NOMO-1 treated with DMSO at 0.1 percent for 48 hours (cell line): ENCODE data around the gene DLST.
"Not testable (repeated sequence)": the region's sequence is repeated elsewhere in the genome, so short reads cannot be mapped to it uniquely, and the experiment has no call there.

Experiments used
- DNase-seq: peaks from one replicate; lab custom pipeline; 2025; ENCODE audit not compliant: unreplicated experiment; lab: John Stamatoyannopoulos, UW

The DLST gene

DNA sequence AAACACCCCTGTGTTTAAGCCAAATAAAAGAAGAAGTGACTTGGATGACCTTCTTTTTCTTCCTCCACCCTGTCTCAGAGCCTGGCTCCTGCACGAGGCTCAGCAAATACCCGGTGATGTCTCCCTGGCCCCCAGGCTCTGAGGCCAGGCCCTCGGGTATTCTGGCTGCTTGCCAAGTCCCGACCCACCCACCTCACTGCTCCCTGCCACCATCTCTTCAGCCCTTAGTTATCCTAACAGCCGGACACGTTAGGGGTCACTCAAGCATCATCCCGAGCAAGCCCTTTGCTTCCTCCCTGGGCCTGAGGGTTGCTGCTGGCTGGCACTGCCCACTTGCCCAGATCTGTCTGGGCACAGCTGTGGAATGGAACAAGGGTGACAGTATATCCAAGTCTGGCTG lies 34.1 kb downstream of the DLST start:
- DNase-seq: no peak

DNA sequence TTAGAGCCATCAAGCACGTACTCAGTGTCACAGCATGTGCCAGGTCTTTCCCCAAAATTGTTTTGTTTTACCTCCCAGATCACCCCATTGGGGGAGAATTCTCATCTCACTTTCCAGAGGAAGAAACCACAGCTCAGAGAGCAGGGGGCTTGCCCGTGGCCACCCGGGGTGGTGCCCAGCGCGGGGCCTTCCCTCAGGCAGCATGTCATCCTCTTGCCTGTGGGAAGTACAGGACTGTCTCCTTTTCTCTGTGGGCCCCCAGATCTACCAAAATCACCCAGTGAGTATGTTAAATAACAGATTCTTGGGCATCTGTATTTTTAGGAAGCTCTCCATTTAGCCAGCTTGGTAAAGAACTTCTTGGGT lies 35.4 kb downstream of the DLST start:
- no peak for DNase-seq

DNA sequence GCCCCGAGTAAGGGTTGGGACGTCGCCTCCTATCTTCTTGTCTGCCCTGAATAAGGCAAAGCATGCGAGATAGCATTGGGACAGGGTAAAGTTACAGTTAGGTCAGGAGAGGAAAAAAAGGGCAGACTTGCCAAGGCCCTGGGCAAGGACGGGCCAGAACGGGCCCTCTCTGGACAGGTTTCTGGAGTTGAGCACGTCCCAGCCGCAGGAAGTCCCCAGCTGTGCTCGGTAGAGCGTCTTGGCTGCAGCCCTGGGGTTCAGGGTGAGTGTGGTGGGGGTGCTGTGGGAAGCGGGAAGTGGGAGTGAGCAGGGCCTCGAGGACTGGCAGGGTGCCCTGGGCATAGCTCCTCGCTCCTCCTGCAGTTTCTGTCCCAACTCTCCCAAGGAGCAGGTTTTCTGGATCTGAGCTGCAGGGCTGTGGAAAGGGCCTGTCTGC lies 35.9 kb downstream of the DLST start:
- DNase-seq: no peak

DNA sequence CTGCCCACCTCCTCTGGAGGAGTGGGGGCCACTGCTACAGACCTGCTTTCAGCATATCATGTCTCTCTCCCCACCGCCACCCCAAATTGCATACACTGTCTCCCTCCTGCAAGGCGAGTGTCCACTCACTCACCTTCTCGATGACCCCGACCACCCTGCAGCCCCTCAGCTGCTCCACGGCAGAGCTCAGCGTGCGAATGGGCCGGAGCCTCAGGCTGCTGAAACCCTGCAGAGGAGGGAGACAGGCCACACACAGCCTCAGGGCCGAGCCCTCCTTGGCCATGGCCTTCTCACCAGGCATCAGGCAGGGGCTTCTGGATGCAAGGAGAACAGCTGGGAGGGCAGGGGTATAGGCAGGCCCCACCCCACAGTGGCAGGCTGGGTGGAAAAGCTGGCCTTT lies 36.7 kb downstream of the DLST start:
- DNase-seq: no peak

DNA sequence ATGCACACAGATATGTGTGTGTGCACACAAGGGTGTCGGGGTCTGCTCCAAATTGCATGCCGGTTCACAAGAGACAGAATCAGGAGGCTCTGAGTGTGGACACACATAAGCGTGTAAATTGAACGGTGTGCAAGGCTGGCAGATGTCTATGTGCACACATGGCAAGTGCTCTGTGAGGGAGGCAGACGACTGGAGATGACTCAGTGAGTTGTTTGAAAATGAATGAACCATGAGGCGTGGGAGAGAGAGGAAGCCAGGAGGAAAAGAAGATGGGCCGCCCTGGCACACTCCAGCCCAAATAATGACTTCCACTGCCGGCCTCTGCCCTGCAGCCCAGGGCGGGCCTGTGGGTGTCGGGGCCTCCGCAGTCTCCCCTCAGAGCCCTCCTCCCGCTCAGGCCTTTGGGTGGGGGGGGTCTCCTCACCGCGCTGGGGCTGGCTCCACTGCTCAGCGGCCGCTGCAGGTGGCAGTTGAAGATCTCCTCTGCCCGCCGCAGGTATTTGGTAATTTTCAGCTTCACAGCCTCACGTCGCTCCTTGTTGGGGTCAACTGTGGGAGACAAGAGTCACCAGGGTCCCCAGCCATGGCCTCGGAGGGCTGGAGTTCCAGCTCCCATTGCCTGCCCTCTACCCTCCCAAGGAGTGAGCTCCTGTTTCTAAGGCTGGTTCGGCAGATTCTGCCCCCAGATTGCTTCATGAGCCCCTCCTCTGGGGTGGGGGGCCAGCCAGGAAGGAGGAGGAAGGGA lies 37.9 kb downstream of the DLST start:
- no peak for DNase-seq

DNA sequence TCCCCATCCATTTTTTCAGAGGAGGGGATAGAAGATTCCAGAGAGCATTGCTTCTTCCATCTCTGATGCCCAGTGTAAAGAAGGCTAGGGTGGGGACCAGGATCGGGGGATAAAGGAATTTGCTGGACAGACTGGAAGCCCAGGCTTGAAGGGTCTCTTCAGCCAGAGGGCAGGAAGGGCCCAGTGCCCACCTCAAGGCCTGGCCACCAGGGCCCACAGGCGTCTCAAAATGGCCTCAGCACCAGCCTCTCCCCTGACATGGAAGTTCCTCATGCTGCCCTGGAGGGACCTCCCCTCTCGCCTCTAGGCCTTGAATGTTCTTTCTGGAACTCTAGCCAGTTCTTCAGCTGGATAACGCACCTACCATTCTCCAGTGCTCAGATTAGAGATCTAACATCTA lies 38.6 kb downstream of the DLST start:
- no peak for DNase-seq

DNA sequence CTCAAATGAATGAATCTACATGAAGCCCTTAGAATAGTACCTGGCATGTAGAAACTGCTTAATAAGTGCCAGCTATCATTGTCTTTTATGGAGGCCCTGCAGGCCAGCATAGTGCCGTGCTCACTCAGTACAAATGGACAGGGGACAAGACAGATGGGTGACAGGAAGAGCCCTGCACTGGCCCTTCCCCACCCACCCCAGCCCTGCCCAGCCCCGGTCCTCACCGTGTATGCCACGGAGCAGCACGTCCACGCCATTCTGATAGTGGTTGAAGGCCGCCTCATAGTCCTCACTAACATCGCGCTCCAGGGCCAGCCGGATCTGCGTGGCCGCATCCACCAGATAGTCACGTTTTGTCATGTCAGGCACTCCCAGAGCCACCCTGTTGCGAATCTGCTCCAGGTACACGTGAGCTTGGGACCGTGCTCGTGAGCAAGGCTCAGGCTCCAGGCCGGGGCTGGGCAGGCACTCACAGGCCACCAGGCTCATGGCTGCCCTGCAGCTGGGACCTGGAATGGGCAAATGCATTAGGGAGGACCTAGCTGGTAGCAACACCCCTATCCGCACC lies 39.4 kb downstream of the DLST start:
- DNase-seq: no peak

DNA sequence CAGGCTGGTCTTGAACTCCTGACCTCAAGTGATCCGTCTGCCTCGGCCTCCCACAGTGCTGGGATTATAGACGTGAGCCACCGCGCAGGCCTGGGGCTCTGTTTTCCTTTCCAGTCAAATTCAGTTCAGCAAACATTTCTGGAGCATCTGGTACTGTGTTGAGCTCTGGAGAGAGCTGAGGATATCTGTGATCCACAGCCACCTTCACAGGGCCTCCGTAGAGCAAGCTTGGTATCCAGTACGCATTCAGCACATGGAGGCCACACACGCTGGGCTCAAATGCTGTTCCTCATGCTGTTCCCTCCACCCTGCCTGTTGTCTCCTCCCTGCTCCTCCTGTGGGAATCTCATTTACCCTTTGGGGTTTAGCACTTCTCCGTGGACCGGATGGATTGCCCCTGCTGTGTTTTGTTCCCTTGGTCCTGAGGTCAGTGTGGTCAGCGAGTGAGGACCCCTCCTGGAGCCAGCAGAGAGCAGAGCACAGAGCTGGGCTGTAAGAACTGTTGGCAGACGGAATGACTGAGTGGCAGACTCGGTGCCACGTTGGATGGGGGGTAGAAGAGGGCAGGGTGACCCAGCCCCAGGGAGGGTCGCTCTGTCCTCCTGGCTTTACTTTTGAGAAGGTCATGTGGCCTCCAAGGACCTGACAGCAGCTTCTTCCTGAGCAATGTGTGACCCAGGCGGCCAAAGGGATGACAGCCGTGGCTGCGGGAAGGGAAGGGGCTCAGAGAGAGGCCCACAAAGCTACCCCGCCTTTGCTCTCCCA lies 40.5 kb downstream of the DLST start:
- no peak for DNase-seq

DNA sequence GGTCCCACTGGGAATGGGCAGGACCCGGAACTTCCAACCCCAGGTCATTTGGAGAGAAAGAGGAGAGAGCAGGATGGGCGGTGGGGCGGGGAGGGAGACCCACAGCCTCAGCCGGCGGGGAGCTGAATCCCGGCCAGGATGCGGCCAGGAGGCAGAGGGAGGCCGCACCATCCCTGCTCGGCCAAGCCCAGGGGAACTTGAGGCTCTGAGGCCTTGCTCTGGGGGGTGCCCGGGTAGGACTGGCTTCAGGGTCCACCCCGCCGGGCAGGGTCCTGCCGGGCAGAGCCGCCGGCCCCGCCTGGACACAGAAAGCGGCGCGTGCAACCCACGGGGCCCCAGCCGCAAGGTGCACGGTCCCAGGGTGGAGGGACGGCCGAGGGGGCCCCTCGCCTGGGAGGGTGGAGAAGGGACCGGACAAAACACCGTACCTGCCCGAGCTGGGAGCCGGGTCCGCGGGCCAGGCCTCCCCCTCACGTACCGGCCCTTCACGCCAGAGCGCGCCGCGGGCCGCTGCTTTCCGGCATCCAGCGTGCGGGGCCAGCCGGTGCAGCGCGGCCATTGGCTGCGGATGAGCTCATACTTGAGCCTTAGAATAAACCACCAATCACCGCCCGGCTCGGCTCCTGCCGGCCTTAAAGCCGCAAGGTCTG lies 41.2 kb downstream of the DLST start, which contains the start of gene RPS6KL1:
RPS6KL1 (minus strand) TSS at position 509 of the 650 bp plus-strand sequence. CDS start 1,719 bp downstream, outside the sequence.
- DNase-seq: peak; percentile 74

DNA sequence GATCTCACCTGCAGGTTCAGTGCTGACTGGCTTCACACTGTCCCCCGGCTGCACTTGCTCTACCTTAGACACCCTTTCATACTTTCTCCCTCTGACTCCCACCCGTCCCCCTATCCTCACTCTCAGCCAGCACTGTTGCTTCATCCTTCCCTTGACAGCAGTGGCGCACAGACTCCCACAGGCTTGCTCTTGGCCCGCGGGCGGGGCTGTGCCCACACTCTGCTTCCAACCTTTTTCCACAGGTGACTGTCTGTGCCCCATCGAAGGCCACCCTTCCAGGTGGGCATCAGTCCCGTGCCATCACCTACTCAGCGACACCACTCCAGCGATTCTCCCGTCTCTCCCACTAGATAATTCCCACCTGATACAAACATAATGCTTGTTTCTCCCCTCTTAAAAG lies 42.3 kb downstream of the DLST start:
- no peak for DNase-seq

DNA sequence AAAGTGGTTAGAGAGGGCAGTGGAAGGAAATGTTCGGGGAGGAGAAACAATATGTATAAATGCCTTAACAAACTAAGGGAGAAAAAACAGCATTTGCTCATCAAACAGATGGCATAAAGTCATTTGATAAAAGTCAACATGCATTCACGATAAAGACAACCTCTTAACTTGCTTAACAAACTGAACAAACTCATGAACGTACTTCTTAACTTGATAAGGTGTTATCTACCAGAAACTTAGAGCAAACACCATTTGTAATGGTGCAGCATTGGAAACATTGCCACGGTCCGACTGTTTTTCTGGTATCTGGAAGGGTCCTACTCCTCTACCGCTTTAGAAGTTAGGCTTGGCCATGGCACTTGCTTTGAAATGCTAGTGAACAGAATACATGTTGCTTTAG lies 45.5 kb downstream of the DLST start:
- DNase-seq: no peak

DNA sequence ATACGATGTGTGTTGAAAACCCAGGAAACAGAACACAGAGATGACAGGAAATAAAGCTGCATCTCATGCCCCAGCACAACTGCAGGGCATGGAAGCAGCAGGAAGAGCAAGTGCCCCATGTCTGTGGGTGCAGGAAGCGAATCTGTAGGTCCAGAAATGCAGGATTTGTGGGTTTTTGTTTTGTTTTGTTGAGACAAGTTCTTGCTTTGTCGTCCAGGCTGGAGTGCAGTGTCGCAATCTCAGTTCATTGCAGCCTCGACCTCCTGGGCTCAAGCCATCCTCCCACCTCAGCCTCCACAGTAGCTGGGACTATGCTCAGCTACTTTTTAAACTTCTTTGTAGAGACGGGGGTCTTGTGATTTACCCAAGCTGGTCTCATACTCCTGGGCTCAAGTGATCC lies 47.5 kb downstream of the DLST start:
- DNase-seq: no peak

DNA sequence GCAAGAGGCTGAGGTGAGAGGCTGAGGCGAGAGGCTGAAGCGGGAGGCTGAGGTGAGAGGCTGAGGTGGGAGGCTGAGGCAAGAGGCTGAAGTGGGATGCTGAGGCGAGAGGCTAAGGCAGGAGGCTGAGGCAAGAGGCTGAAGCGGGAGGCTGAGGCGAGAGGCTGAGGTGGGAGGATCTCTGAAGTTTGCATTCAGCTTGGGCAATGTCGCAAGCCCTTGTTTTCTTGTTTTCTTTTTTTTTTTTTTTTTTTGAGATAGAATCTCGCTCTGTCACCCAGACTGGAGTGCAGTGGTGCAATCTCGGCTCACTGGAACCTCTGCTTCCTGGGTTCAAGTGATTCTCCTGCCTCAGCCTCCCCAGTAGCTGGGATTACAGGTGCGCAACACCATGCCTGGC lies 50.0 kb downstream of the DLST start:
- DNase-seq: not testable (repeated sequence)

DNA sequence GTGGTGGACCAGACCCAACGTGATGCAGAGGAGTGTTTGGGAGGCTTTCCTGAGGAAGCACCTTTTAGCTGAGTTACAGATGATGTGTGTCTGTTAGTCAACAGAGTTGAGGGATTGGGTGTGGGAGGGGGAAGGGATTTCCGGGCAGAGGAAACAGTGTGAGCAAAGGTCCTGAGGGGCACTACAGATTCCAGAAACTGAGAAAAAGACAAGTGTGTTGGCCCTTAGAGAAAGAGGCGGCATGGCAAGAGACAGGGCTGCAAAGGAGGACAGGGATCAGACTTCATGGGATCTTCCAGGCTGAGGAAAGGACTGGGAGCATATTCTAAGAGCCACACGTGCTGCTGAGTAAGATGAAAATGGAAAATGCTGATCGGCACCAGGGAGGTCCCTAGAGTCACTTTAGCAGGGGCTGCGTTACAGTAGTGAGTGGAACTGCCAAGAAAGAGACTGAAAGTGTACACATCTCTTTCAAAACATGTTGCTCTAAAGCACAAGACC lies 50.7 kb downstream of the DLST start:
- no peak for DNase-seq

DNA sequence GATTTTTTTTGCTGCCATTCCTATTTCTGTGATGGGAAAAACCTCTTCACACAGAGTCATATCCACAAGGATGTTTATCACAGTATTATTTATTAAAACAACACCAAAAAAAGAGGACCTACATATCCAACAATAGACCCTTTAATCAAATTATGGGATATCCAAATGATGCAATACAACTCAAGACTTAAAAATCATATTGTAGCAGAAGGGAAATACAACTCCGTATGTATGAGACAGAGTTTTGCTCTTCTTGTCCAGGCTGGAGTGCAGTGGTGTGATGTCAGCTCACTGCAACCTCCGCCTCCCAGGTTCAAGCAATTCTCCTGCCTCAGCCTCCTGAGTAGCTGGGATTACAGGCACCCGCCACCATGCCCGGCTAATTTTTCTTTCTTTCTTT lies 51.2 kb downstream of the DLST start:
- DNase-seq: not testable (repeated sequence)

DNA sequence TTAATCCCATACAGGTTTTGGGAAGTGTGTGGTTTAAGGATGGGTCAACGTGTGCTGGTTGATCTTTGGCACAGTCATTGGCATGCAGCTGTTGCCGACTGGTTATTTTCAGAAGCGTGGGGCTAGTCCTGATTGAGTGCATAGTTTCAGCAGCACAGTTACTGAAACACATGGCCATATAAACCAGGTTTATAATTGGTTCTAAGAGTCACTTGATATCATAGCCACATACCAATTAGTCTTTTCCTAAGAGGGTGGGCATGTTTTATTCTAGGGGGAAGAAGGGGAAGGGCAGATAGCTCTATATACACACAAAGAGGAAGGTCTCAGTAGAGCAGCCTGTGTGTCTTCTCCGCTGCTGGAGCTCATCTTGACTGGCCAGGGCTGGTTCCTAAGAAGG lies 52.3 kb downstream of the DLST start:
- DNase-seq: no peak

DNA sequence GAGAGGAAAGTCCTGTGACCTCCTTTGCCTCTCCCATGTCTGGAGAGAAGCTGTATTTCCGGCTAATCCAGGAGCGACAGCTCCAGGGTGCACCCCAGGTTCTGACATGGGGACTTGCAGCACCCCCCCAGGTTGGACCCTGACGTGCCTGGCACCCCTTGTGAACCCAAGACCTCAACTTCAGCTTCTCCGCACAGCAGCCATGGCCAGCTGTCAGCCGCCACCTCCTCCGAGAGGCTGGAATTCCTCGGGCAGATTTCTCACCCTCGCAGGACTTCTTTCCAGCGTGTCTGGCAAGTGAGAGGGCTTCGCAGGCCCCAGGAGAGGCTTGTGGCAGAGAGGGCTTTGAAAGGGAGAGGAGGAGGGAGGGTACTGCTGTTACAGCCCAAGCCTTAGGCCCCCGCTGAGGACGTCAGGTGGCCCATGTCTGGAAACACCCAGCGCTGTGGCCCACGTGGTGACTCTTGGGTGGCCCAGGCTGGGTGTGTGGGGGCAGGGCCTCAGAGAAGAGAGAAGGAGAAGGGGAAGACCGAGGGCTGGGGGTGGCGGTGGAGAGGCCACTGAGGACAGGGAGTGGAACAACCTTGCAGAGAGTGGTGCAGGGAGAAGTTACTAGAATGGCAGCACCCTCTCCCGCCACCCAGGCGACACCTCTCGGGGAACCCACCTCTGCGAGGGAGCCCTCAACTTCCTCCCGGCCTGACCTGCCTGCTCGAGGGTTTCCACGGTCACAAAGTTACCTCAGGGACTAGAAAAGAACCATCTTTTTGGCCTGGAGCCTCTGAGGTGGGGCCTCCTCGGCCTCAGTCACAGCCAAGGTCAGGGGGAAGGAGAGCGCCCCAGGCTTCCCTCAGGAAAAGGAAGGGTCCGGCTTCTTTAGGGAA lies 53.0 kb downstream of the DLST start:
- DNase-seq: no peak

DNA sequence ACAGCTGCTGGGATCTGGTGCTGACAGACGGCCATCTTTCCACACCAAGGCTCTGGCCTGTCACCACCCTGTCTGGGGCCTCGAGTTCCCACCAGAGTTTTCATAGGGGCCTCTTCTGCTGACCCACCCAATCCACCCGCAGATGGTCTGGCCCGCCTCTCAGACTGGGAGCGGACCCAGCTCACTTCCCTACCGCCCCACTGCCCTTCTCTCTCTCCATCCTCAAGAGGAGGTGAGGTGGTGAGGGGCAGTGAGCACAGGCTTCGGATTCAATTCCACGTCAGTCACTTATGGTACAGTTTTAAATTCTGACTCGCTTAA lies 53.6 kb downstream of the DLST start:
- no peak for DNase-seq

DNA sequence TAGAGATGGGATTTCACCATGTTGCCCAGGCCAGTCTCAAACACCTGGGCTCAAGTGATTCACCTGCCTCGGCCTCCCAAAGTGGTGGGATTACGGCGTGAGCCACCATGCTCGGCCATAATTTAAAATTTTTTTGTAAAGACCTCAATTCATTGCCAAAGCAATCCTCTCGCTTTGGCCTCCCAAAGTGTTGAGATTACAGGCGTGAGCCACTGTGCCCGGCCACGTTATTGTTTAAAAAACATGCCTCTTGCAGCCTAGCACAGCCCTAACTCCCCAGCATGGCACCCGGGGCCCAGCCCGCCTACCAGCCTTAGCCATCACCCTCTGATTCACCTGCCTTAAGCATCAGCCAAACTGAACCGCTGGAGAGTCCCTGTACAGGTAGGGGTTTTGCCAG lies 54.4 kb downstream of the DLST start:
- DNase-seq: no peak

DNA sequence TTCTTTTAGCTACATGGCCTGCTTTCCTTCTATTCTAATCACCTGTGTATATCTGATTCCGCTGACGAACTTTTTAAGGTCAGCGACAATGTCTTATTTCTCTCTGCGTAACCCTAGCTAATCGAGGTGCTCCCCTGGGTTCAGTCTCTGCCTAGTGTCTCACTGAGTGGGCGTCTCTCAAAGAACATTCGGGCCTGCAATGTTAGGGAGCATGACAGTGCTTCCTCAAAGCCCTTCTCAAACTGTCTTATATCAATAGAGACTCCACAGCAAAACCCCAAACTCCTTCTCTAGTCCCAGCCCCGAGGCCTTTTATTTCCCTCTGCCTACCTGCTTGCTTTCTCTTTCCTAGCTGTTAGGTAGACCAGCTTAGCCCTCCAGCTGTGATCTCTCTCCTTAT lies 55.0 kb downstream of the DLST start:
- no peak for DNase-seq

DNA sequence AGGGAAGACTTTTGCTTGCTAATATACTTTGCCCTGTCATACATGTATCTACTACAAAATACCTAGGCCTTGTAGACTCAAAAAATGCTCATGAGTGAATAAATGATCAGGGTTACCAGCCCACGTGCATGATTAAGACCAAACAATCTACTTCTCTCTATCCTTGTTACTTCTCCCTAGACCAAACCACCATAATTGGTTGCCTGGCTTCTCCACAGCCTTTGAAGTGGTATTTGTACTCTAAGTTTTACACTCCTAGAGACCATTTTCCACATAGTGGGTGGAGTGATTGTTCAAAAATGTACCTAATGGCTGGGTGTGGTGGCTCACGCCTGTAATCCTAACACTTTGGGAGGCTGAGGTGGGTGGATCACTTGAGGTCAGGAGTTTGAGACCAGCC lies 55.5 kb downstream of the DLST start:
- no peak for DNase-seq
